Activated effector memory CD4-positive, alpha-beta T cell treated with Interleukin-2 at 50 U/mL for 16 hours (primary cell): ENCODE data around the gene ATXN2.
A peak's percentile ranks its signal among the peaks of the same experiment; 100 is the strongest.

Experiments
- DNase-seq: peaks from one replicate; pipeline ENCODE4 v3.0.0-alpha.2; 2020

ATXN2 gene

DNA sequence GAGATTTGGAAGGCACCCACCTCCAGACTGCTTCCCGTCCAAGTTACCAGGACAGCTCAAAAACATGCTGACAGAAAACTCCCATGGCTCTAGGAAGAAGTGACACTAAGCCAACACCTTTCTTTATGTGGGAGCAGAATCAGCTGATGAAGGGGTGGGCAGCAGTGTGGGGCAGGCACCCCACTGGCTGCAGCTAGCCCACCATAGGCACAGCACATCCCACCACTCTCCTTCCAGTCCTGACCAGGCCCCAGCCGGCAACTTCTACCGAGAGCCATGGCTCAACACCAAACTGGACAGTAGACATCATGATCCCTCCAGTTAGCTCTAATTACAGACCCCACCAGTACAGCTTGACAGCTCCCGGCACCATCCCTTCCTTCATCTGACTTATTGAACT is 148.4 kb downstream of the ATXN2 start:
- DNase-seq, result no peak

DNA sequence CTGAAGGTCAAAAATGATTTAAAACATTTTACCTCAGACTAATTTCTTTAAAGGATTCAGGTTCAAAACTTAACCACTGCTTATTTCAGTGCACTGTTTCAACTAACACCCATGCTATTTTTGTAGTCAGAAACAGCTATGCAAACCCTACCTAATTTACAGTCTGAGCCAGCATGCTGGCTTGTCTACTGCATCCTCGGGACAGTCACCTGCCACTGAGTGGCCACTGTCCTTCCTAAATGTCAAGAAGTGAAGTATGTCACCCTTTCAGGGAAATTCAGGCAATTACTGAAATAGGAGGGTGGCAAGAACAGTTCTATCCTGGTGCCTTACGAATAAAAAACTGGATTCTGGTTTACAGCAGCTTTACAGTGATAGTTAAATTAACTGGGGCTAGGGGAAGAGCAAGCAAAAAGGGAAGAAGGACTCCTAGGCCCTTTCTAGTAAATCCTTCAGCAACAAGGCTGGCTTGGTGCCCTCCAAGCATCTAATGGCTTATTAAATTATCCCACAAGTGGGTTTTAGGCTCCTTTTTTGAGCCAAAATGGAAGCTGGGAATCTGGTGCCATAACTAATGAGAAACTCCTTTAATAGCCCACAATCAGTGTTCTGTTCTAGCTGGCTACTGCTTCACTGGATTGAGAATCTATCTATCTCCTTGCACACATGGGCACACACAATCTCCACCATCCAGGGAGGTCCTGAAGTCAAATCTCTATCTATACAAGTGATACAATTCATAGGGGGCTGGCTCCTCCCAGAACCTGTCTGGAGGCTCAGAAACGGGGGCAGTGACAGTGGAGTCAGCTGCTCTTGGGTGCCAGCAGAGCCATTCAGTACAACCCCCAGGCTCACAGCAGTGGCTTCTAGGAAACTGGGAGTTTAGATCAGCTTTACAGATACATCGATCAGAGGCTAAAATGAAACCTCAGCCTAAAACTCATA is 150.0 kb downstream of the ATXN2 start:
- DNase-seq, result no peak

DNA sequence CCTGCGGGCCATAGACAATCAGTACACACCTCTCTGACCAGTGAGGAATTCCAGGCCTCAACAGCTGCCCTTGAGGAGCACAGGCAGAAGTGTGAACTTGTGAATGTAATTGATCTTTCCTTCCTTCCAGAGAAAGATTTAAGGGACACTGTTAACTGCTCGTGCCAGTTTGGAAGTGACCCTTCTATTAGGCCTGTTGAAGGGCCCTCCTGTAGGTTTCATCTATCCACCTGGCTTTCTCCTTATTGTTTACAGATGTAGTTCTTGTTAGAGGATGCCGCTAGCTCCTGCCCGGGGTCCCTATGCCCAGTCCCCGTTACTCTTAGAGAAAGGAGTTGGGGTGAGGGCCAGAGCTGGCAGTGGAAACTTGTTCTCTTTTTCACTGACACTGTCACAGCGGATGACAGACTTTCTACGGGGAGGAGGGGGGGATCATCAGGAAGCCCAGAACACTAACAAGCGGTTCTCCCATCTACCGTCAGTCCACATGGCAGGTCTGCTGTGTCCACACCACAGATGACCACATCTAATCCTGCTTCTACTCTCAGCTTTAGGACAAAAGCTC is 150.8 kb downstream of the ATXN2 start:
- no peak for DNase-seq

GRCh38 chr12:111447571-111448265 is 151.4 kb downstream of the ATXN2 start:
- DNase-seq, result no peak

- DNase-seq, result no peak
Measured at GRCh38 chr12:111446631-111447570, 152.2 kb downstream of the ATXN2 start.

DNA sequence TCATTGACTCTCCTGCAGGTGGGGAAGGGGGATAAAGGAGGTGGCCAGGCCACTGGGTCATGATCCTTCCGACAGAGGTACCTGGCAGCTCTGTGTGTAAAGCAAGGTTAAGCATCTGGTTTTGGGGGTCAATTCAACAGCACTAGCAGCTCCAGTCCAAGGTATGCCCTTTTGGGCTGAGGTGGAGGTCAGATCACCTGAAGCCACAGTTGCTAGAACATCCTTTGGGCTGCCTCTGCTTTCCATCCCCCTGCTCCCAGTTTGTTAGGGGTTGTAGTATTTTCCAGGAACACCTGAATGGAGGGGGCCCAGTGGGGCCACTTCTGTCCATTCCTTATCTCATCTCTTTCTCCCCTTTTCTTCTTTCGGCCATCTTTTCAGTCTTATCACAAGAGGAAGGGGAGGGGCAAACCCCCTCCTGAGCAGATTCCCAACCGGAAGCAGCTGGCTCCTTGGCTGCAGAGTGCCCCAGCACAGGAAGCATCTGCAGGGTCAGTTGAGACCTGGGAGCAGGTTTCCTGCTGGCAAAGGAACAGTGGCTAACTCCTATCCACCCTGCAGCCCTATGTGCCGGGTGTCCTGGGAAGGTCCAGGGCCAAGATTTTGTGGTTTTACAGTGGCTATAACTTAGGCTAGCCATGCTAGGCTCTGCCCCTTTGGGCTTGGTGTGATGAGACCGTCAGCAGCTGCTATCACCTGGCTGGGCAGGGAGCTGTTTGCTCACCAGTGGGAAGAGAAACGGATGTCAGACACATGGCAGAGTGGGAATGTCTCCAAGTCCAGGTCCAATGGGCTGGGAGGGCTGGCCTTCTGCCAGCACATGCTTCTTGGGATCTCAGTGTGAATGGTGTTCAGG is 153.2 kb downstream of the ATXN2 start:
- no peak for DNase-seq

GRCh38 chr12:111444925-111445725 is 154.0 kb downstream of the ATXN2 start:
- DNase-seq, result peak; percentile 76

DNA sequence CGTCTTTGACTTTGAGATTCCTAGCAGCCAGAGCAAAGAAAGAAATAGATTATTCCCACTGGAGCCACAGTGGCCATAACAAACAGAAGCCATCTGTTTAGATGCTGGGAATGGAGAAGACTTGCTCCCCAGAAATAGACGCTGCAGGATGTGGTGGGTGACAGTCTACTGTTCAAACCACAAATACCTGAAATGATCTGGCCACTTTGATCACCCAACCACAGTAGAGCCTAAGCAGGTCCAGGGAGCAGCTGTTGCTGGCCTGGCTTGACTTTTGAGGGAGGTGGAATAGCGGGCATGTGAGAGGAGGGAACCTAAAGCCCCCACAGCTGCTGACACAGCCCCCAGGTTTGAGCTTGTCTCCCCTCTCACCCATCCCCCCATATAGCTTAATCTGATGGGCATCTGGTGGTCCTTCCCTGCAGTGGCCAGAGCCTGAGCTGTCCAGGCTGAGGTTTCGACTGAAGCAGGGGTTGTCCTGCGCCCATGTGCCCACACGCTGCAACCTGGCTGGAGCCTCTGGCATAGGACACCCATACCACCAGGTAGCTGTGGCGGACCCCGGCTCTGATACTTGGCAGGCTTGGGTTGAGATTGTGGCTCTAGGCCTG is 154.7 kb downstream of the ATXN2 start:
- DNase-seq, result no peak

GRCh38 chr12:111443586-111443985 is 155.5 kb downstream of the ATXN2 start:
- DNase-seq, result no peak

DNA sequence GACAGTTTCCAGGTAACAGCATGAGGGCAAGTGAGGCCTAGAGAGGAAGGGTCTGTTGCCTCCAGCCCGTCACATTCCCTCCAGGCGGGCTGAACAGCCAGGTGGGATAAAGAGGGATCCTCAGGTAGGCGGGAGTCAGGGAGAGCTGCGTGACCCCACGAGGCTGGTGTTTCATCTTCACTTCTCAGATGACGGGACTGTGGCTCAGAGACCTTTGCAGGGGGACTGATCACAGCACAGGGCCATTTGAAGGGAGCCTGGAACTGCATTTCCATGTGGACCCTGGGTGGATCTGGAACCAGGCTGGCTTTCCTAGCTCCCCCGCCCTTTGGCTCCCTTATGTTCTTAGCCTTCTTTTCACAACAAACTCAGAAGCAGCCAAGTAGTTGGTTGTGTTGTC is 156.0 kb downstream of the ATXN2 start:
- no peak for DNase-seq

DNA sequence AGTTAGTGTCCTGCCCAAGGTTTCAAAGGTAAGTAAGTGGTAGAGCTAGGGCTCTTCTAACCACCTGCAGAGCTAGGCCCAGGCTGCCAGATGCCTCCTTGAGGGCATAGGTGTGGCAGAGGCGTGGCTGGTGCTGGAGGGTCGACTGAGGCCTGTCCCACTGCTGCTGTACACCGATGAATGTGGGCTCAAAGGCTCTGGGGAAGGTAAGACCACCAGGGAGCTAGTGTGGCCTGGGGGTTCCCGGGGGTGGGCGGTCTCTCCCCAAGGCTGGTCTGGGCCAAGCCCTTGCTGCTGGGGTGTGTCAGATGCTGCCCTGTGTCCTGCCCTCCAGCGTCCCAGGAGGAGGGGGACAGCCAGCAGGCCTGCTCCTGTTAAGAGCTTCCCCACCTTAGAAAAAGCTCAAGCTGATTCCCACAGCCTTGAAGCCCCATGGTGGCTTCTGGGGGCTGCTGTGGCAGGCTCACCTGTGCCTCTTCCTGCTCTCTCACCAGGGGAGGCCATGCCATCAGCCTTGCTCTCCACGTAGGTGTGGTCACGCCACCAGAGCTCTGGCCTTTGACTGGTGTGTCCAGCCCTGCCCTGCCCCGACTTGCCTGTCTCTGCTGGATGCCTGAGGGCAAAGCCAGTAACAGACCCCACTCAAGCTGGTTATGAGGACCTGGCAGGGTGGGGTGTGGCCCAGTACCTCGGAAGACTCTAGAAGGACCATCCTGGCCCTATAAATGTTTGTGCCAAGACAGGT is 156.6 kb downstream of the ATXN2 start:
- DNase-seq, result no peak

DNA sequence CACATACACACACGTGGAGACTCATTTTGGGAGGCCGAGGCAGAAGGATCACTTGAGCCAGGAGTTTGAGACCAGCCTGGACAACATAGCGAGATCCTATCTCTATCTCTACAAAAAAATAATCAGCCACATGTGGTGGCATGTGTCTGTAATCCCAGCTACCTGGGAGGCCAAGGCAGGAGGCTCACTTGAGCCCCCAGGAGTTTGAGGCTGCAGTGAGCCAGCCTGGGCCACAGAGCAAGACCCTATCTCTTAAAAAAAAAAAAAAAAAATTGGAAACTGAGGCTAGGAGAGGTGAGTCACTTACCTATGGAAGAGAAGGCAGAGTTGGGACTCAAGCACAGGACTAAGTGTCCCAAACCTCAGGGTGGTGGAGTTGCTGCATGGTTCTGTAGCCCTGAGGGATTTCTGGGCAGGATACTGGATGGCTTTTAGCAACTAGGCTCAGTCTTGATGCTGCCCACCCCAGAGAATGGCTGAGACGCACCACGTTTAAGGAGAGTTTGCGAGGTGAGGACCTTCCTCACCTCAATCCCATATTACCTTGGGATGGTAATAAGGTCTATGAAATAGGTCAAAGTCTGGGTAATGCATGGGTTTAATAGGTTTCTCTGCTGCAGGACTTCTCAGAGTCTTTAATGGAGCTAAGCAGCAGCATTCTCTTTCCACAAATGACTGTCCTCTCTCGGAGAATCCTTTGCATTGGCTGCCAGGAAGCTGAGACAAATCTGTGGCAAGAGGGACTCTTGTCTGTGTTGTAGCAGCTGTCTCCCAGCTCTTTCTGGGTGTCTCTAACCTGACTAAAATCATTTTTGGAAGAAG is 157.8 kb downstream of the ATXN2 start:
- DNase-seq, result no peak

DNA sequence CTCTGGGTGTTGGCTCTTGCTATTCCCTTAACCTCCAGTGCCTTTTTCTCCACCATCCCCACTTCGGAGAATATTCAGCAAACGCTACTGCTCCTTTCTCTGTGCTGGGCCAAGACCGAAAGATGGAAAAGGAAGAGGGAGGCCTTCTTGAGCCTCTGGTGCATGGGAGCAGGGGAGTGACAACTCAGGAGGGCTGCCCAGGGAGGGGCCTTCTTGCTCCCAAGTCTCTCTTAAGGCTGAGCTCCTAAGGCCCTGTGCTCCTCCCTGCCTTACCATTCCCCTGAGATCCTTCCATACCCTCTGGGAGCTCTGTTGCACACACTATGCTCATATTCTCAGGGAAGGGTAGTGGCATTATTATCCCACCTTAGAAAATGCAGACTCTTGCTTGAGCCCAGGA is 158.5 kb downstream of the ATXN2 start:
- no peak for DNase-seq

- DNase-seq, result no peak
Measured at GRCh38 chr12:111440152-111440551, 159.0 kb downstream of the ATXN2 start.

DNA sequence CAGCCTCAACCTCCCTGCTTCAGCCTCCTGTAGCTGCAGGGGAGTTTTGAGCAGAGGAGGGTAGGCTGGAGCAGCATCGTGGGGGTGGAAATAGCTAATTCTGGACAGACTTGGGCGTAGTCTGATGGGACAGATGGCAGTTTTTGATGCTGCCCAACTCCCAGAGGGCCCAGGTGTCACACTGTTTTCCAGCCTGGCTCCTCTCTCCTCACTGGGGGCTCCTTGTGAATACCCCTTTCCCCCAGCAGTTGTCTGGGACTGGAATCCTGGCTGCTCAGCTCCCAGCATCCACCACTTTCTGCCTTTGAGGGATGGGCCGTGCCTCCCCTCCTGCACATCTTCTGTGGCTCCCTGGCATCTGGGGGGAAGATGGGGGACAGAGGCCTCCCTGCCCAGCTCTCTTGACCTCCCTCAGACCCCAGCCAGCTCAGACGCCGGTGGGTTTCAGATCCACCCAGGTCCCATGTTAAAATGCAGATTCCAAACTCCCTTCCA is 159.4 kb downstream of the ATXN2 start:
- no peak for DNase-seq

- DNase-seq, result peak; percentile 39
Measured at GRCh38 chr12:111438481-111438880, 160.6 kb downstream of the ATXN2 start.

DNA sequence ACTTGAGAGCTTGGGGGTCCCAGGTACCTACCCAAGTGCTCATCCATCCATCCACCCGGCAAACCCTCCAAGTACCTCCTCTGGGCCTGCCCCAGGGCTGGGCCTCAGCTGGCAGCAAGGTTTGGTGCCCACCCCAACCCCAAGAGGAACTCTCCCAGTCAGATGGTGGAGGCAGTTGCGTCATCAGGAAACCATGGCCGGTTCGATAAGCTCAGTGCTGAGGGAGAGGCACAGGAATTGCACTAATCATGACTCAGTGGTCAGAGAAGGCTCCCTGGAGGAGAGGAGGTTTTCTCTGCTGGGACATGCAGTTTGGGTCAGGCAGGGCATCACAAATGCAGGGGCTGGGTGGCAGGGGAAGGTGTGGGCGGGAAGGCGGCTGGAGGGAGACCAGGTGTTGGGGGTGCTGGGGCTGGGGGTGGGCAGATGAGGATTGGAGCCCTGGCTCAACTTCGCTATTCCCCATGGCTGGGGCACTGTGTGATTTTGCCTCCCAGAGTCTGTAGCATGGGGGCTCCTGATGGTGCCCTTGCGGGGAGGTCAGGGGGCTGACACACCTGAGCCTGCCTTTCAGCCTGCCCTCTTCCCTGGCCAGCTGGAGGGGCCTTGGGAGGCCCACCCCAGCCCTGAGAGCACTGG is 161.2 kb downstream of the ATXN2 start:
- DNase-seq, result no peak

DNA sequence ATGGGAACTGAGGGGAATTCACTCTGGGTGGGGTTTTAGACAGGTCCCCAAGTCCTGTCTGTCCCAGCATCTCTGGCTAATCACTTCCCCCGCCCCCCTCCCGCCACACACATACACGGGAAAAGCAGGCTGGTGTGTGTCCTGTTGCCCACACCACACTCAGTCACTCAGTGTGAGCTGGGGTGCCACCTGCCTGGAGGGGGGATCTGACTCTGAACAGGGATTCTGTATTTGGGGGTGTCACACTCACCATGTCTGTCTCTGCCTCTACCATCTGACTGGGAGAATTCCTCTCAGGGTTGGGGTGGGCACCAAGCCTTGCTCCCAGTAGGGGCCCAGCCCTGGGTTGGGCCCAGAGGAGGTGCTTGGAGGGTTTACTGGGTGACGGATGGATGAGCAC is 162.3 kb downstream of the ATXN2 start:
- no peak for DNase-seq
